GM12878 (cell line): ENCODE data around the gene C12orf56.

Experiments used
- CBX5 ChIP-seq: sonication (generic); IDR thresholded peaks from 2 replicates; pipeline ENCODE4 v1.6.1; 2016; ENCODE audit warnings: low read depth, moderate library complexity, mild to moderate bottlenecking, inconsistent platforms
- KLF5 ChIP-seq: fragments of 450-650 bp; IDR thresholded peaks from 2 replicates; pipeline ENCODE4 v1.6.1; 2014; ENCODE audit warnings: mild to moderate bottlenecking; ENCODE audit not compliant: partially characterized antibody
- LARP7 ChIP-seq: fragments of 450-650 bp; IDR thresholded peaks from 2 replicates; pipeline ENCODE4 v1.6.1; 2017; ENCODE audit warnings: mild to moderate bottlenecking
- MAX ChIP-seq: IDR thresholded peaks from 2 replicates; pipeline ENCODE4 v1.6.1; 2012; ENCODE audit warnings: low read depth, low read length, improper control_type of control experiment
- NRF1 ChIP-seq: conservative IDR thresholded peaks from 2 replicates; pipeline ENCODE4 v1.6.1; 2011; ENCODE audit warnings: mild to moderate bottlenecking, low read depth, low read length, improper control_type of control experiment
- POLR2A ChIP-seq: IDR thresholded peaks from 2 replicates; pipeline ENCODE4 v1.6.1; 2011; ENCODE audit warnings: low read depth, mild to moderate bottlenecking, low read length
- POLR2AphosphoS2 ChIP-seq: IDR thresholded peaks from 2 replicates; pipeline ENCODE4 v1.6.1; 2011; ENCODE audit warnings: low read depth, mild to moderate bottlenecking, low read length, improper control_type of control experiment, moderate library complexity
- RELA ChIP-seq: fragments of 450-650 bp; IDR thresholded peaks from 2 replicates; pipeline ENCODE4 v1.8.0; 2014; ENCODE audit warnings: borderline replicate concordance; ENCODE audit not compliant: partially characterized antibody
- ZBTB11 ChIP-seq: fragments of 450-650 bp; formaldehyde crosslinking; IDR thresholded peaks from 2 replicates; pipeline ENCODE4 v1.5.0; 2022; ENCODE audit warnings: mild to moderate bottlenecking, missing genetic modification characterization
- ZBTB33 ChIP-seq: fragments of 450-650 bp; IDR thresholded peaks from 2 replicates; pipeline ENCODE4 v1.6.1; 2017; ENCODE audit warnings: mild to moderate bottlenecking
- TF ChIP-seq, protein P1 (sequence below), 3 experiments: IDR thresholded peaks in 2 of 3; conservative IDR thresholded peaks in 1 of 3; 2 replicates each; pipeline ENCODE4 v1.5.1; 2011; ENCODE audit warnings: low read depth in 3 of 3, low read length in 3 of 3, mild to moderate bottlenecking in 3 of 3, control low read depth in 2 of 3, moderate library complexity in 2 of 3, inconsistent platforms in 1 of 3, mixed read lengths in 1 of 3; ENCODE audit not compliant: control insufficient read depth in 2 of 3, insufficient read depth in 1 of 3; ENCODE audit errors: extremely low read depth in 1 of 3

DNA sequence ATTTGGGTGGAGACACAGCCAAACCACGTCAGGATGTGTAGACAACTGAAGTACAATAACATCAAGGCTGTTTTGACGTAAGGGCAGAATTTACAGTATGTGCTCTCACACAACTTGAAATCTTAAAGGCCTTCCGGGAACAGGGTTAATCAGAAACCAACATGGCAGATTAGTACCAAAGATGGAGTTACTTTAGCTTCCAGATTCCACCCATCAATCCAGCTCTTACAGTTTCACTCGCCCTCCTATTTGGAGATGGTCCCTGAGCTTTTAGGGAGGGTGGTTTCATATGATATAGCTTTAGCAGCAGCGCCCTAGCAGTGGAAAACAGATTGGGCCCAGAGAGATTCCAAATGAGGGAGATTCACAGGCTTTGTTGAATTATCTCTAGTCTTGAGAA lies 11.6 kb upstream of the C12orf56 start:
- TF ChIP-seq POLR2A (no peak), ZBTB33 (no peak), POLR2AphosphoS2 (no peak), RELA (no peak), CBX5 (no peak), ZBTB11 (CRISPR knock-in tag) (no peak), KLF5 (no peak), MAX (no peak), LARP7 (no peak), NRF1 (no peak)
- TF ChIP-seq, protein P1, sequence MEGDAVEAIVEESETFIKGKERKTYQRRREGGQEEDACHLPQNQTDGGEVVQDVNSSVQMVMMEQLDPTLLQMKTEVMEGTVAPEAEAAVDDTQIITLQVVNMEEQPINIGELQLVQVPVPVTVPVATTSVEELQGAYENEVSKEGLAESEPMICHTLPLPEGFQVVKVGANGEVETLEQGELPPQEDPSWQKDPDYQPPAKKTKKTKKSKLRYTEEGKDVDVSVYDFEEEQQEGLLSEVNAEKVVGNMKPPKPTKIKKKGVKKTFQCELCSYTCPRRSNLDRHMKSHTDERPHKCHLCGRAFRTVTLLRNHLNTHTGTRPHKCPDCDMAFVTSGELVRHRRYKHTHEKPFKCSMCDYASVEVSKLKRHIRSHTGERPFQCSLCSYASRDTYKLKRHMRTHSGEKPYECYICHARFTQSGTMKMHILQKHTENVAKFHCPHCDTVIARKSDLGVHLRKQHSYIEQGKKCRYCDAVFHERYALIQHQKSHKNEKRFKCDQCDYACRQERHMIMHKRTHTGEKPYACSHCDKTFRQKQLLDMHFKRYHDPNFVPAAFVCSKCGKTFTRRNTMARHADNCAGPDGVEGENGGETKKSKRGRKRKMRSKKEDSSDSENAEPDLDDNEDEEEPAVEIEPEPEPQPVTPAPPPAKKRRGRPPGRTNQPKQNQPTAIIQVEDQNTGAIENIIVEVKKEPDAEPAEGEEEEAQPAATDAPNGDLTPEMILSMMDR (IDR thresholded peaks at IDR 0.05 in 2 of 3, conservative IDR thresholded peaks at IDR 0.05 in 1 of 3; ENCODE audit: control insufficient read depth in 2 of 3, extremely low read depth in 1 of 3, insufficient read depth in 1 of 3, low read depth in 3 of 3, low read length in 3 of 3): no peak
